Activated CD8-positive, alpha-beta memory T cell treated with anti-CD3 and anti-CD28 coated beads, Interleukin-2, amount 50 U/mL, for 48 hours (primary cell): ENCODE data around the gene ADAMTS13.
A peak's percentile ranks its signal among the peaks of the same experiment; 100 is the strongest.

ENCODE experiments used
- DNase-seq: peaks from one replicate; pipeline ENCODE4 v3.0.0-alpha.2; 2020

Gene ADAMTS13

GRCh38 chr9:133474215-133474614 lies 52.0 kb downstream of the ADAMTS13 start:
- no peak for DNase-seq

- DNase-seq = no peak
Observed at GRCh38 chr9:133474853-133475252, 52.7 kb downstream of the ADAMTS13 start.

GRCh38 chr9:133475292-133476012 lies 53.3 kb downstream of the ADAMTS13 start:
- DNase-seq = no peak

GRCh38 chr9:133476036-133476931 lies 54.1 kb downstream of the ADAMTS13 start:
- DNase-seq = no peak

GRCh38 chr9:133476941-133477340 lies 54.8 kb downstream of the ADAMTS13 start:
- no peak for DNase-seq

GRCh38 chr9:133477461-133477860 lies 55.3 kb downstream of the ADAMTS13 start:
- no peak for DNase-seq

- peak; percentile 65 for DNase-seq
Observed at GRCh38 chr9:133477992-133478850, 56.1 kb downstream of the ADAMTS13 start.

- DNase-seq = peak; percentile 89
Observed at GRCh38 chr9:133478851-133479711, 56.9 kb downstream of the ADAMTS13 start, which contains the start of gene SLC2A6. Gene SLC2A6 (minus strand): TSS chr9:133479099. CDS start chr9:133479059, 40 bp downstream.

GRCh38 chr9:133483611-133484010 lies 61.4 kb downstream of the ADAMTS13 start:
- no peak for DNase-seq

- DNase-seq = no peak
Observed at GRCh38 chr9:133484671-133485437, 62.7 kb downstream of the ADAMTS13 start.

GRCh38 chr9:133485531-133486260 lies 63.5 kb downstream of the ADAMTS13 start:
- DNase-seq = peak; percentile 69

GRCh38 chr9:133487331-133487725 lies 65.2 kb downstream of the ADAMTS13 start:
- DNase-seq = no peak

GRCh38 chr9:133488686-133489252 lies 66.6 kb downstream of the ADAMTS13 start:
- DNase-seq = no peak

GRCh38 chr9:133489253-133490190 lies 67.4 kb downstream of the ADAMTS13 start:
- no peak for DNase-seq

- no peak for DNase-seq
Observed at GRCh38 chr9:133490201-133490681, 68.1 kb downstream of the ADAMTS13 start.

- no peak for DNase-seq
Observed at GRCh38 chr9:133490865-133491655, 68.9 kb downstream of the ADAMTS13 start.

GRCh38 chr9:133491656-133491925 lies 69.4 kb downstream of the ADAMTS13 start:
- no peak for DNase-seq
